IMR-90 (cell line): ENCODE data around the gene DDX4. TPM values are rescaled to one million over a fixed set of nuclear protein-coding genes. Genes with fewer than 3 reads are reported as not detected.

Experiments used
- ATAC-seq: fragments of 200-7000 bp; cut with Tn5 transposase; 2 replicates; pipeline ENCODE4 v1.9.1; 2020; ENCODE audit warnings: low read depth, mild to moderate bottlenecking, moderate library complexity
- BruUV-seq: library from RNA; stranded (reverse); fragments of 400-500 nt; replicated peaks from 2 replicates; lab custom pipeline; 2021; lab: Mats Ljungman, UMichigan
- CTCF ChIA-PET: fragments of 300-600 bp; formaldehyde crosslinking; extraction: SDS; loops from one replicate; lab custom pipeline; 2021; ENCODE audit warnings: antibody characterized with exemption; lab: Yijun Ruan, JAX
- POLR2A ChIA-PET: fragments of 300-600 bp; sonication (Branson Sonifier 250); formaldehyde crosslinking; loops from one replicate; lab custom pipeline; 2022; ENCODE audit warnings: antibody characterized with exemption; ENCODE audit not compliant: unreplicated experiment; lab: Charles Lee
- DNase-seq: peaks from one replicate; pipeline ENCODE4 v3.0.0; 2013
- H2AFZ ChIP-seq: replicated peaks from 2 replicates; pipeline ENCODE3; 2013; ENCODE audit warnings: low read length, mild to moderate bottlenecking; ENCODE audit not compliant: poor library complexity
- H2AK5ac ChIP-seq: 2 replicates; pipeline ENCODE4 v1.6.1; 2013; ENCODE audit warnings: low read depth, low read length, inconsistent platforms
- H2AK9ac ChIP-seq: replicated peaks from 2 replicates; pipeline ENCODE3; 2013; ENCODE audit warnings: mild to moderate bottlenecking, low read depth, low read length, moderate library complexity; ENCODE audit not compliant: poor library complexity
- H2BK120ac ChIP-seq: 2 replicates; pipeline ENCODE4 v1.6.1; 2013; ENCODE audit warnings: low read depth, low read length, inconsistent platforms
- H2BK15ac ChIP-seq: 3 replicates; pipeline ENCODE4 v1.6.1; 2013; ENCODE audit warnings: low read depth, low read length, inconsistent platforms
- H2BK20ac ChIP-seq: 2 replicates; pipeline ENCODE4 v1.6.1; 2013; ENCODE audit warnings: low read depth, mild to moderate bottlenecking, inconsistent platforms, low read length, moderate library complexity
- H2BK5ac ChIP-seq: 2 replicates; pipeline ENCODE4 v1.6.1; 2013; ENCODE audit warnings: mild to moderate bottlenecking, low read depth, low read length, inconsistent platforms; ENCODE audit not compliant: poor library complexity, severe bottlenecking
- H3K14ac ChIP-seq: replicated peaks from 2 replicates; pipeline ENCODE4 v1.6.1; 2013; ENCODE audit warnings: low read depth, low read length, inconsistent platforms
- H3K18ac ChIP-seq: 2 replicates; pipeline ENCODE4 v1.6.1; 2013; ENCODE audit warnings: low read depth, low read length, control low read depth
- H3K23ac ChIP-seq: 2 replicates; pipeline ENCODE4 v1.6.1; 2013; ENCODE audit warnings: low read depth, low read length, inconsistent platforms
- H3K27ac ChIP-seq: 2 replicates; pipeline ENCODE4 v1.5.1; 2013; ENCODE audit warnings: mild to moderate bottlenecking, control low read depth, low read length; ENCODE audit not compliant: insufficient read depth
- H3K27me3 ChIP-seq: 2 replicates; pipeline ENCODE4 v1.6.1; 2013; ENCODE audit warnings: low read length; ENCODE audit not compliant: control insufficient read depth, insufficient read depth
- H3K36me3 ChIP-seq: 2 replicates; pipeline ENCODE4 v1.6.1; 2013; ENCODE audit warnings: low read length, mixed read lengths; ENCODE audit not compliant: control insufficient read depth, insufficient read depth
- H3K4ac ChIP-seq: 2 replicates; pipeline ENCODE4 v1.6.1; 2013; ENCODE audit warnings: low read depth, low read length, inconsistent platforms
- H3K4me1 ChIP-seq: 2 replicates; pipeline ENCODE4 v1.6.1; 2013; ENCODE audit warnings: low read length, mixed read lengths; ENCODE audit not compliant: control insufficient read depth, insufficient read depth
- H3K4me2 ChIP-seq: 2 replicates; pipeline ENCODE4 v1.6.1; 2013; ENCODE audit warnings: low read depth, mild to moderate bottlenecking, control low read depth, low read length, moderate library complexity
- H3K4me3 ChIP-seq: 2 replicates; pipeline ENCODE4 v1.5.1; 2013; ENCODE audit warnings: low read depth, mild to moderate bottlenecking, control low read depth, low read length, moderate library complexity; ENCODE audit not compliant: insufficient read depth
- H3K56ac ChIP-seq: 2 replicates; pipeline ENCODE4 v1.6.1; 2013; ENCODE audit warnings: low read length, inconsistent platforms; ENCODE audit not compliant: insufficient read depth; ENCODE audit errors: extremely low read depth
- H3K79me1 ChIP-seq, 2 experiments: 2 replicates each; pipeline ENCODE4 v1.6.1; 2013; ENCODE audit warnings: low read length in 2 of 2, inconsistent platforms in 1 of 2, low read depth in 1 of 2
- H3K9ac ChIP-seq: 2 replicates; pipeline ENCODE4 v1.6.1; 2013; ENCODE audit warnings: low read depth, low read length, control low read depth
- H3K9me1 ChIP-seq: 2 replicates; pipeline ENCODE4 v1.6.1; 2013; ENCODE audit warnings: low read length, inconsistent platforms; ENCODE audit not compliant: insufficient read depth
- H3K9me3 ChIP-seq: 2 replicates; pipeline ENCODE4 v1.6.1; 2013; ENCODE audit warnings: low read length; ENCODE audit not compliant: control insufficient read depth, insufficient read depth
- H4K20me1 ChIP-seq: 2 replicates; pipeline ENCODE4 v1.6.1; 2013; ENCODE audit warnings: low read length, inconsistent platforms; ENCODE audit not compliant: insufficient read depth
- H4K5ac ChIP-seq: 2 replicates; pipeline ENCODE4 v1.6.1; 2013; ENCODE audit warnings: mild to moderate bottlenecking, low read depth, low read length, control low read depth
- H4K8ac ChIP-seq, 2 experiments: 2 replicates each; pipeline ENCODE4 v1.6.1; 2013; ENCODE audit warnings: low read depth in 2 of 2, low read length in 2 of 2, control low read depth in 1 of 2, inconsistent platforms in 1 of 2
- H4K91ac ChIP-seq: 2 replicates; pipeline ENCODE4 v1.6.1; 2013; ENCODE audit warnings: low read depth, low read length, inconsistent platforms; ENCODE audit not compliant: insufficient read depth
- CHD1 ChIP-seq: IDR thresholded peaks from 2 replicates; pipeline ENCODE4 v1.6.1; 2012; ENCODE audit warnings: low read depth, low read length, improper control_type of control experiment
- CTCF ChIP-seq: conservative IDR thresholded peaks from 2 replicates; pipeline ENCODE4 v1.5.1; 2012; ENCODE audit warnings: mild to moderate bottlenecking, low read depth, low read length, improper control_type of control experiment
- ELK1 ChIP-seq: fragments of 150-350 bp; IDR thresholded peaks from 2 replicates; pipeline ENCODE4 v1.6.1; 2016; ENCODE audit warnings: low read depth, mild to moderate bottlenecking, low read length, moderate library complexity, borderline replicate concordance
- FOS ChIP-seq: fragments of 150-350 bp; IDR thresholded peaks from 2 replicates; pipeline ENCODE4 v1.6.1; 2016; ENCODE audit warnings: low read depth, low read length
- MAFK ChIP-seq: IDR thresholded peaks from 2 replicates; pipeline ENCODE4 v1.6.1; 2012; ENCODE audit warnings: low read depth, low read length, improper control_type of control experiment
- POLR2A ChIP-seq: IDR thresholded peaks from 2 replicates; pipeline ENCODE4 v1.6.1; 2012; ENCODE audit warnings: mild to moderate bottlenecking, low read depth, low read length
- SMC3 ChIP-seq: fragments of 150-350 bp; IDR thresholded peaks from 2 replicates; pipeline ENCODE4 v1.6.1; 2016; ENCODE audit warnings: low read depth, mild to moderate bottlenecking, antibody characterized with exemption, low read length, moderate library complexity
- USF2 ChIP-seq: fragments of 150-350 bp; IDR thresholded peaks from 2 replicates; pipeline ENCODE4 v1.6.1; 2017; ENCODE audit warnings: mild to moderate bottlenecking, antibody characterized with exemption, low read length, low read depth
- WGBS, 2 experiments: methylation state at CpG; one replicate each; pipeline versions ENCODE4 v1.1.5 to v1.1.7; 2013; ENCODE audit warnings: missing lambda C conversion rate in 2 of 2; ENCODE audit not compliant: insufficient read length in 1 of 2; ENCODE audit errors: extremely low coverage in 2 of 2; 5-methylcytosine and 5-hydroxymethylcytosine counted together
- dilution Hi-C: fragments of 300-500 bp; cut with HindIII; formaldehyde crosslinking; loops from one replicate; pipeline ENCODE4 v1.14.3; 2018; ENCODE audit warnings: low sequenced_read_pairs; ENCODE audit not compliant: unreplicated experiment
- in situ Hi-C: fragments of 300-500 bp; cut with MboI; formaldehyde crosslinking; loops from 3 replicates; pipeline ENCODE4 v1.14.3; 2019; ENCODE audit warnings: low sequenced_read_pairs, inconsistent platforms, mixed read lengths
- intact Hi-C: fragments of 100-400 bp; cut with micrococcal nuclease; formaldehyde crosslinking; loops from 2 replicates; pipeline ENCODE4 v1.10.0; 2022
- polyA plus RNA-seq, 3 experiments: library from polyadenylated mRNA; depleted of rRNA; stranded (reverse); fragments of >200 nt; gene quantifications; 2 replicates each; pipeline ENCODE4 v1.2.3, GENCODE V29; 2012; ENCODE audit warnings: low replicate concordance in 1 of 3
- total RNA-seq: library from RNA; depleted of rRNA; stranded (reverse); fragments of >200 nt; gene quantifications from 2 replicates; pipeline ENCODE4 v1.2.3, GENCODE V29; 2012

The DDX4 gene
- total and polyA plus RNA-seq, 2 of the 4 experiments (the other 2 are of a cell fraction): not detected

- Histone ChIP-seq H2AK5ac (no peak overlapping the region), H3K27me3 (peaks cover 3% of the 10 kb centered on the region; the same call in 1 of the 2 replicates), H3K4me2 (no peak overlapping the region), H3K4ac (no peak overlapping the region), H3K56ac (no peak overlapping the region), H2BK15ac (no peak overlapping the region), H2BK20ac (no peak overlapping the region), H3K18ac (no peak overlapping the region), H3K23ac (no peak overlapping the region), H3K79me1 (no peaks in the 10 kb centered on the region), H3K9me3 (no peaks in the 10 kb centered on the region), H4K20me1 (no peaks in the 10 kb centered on the region), H3K9me1 (no peaks in the 10 kb centered on the region), H3K4me3 (no peak overlapping the region), H3K27ac (no peak overlapping the region), H4K8ac (no peak overlapping the region), H2AK9ac (no peak overlapping the region), H3K9ac (no peak overlapping the region), H4K91ac (no peak overlapping the region), H4K5ac (no peak overlapping the region), H2AFZ (no peak overlapping the region), H2BK120ac (no peak overlapping the region), H3K36me3 (no peaks in the 10 kb centered on the region), H3K14ac (no peak overlapping the region), H3K4me1 (no peaks in the 10 kb centered on the region), H2BK5ac (no peak overlapping the region)
- BruUV-seq: no TSS peak
- no peak for DNase-seq
- in situ Hi-C loops: no loop called here
- ChIA-PET CTCF (no interaction called here), POLR2A (no interaction called here)
- no peak for ATAC-seq
- no CpG with 5 or more reads among the region's 1 CpG for WGBS, 2 experiments
- TF ChIP-seq ELK1: no peak
- no peak for TF ChIP-seq POLR2A
- TF ChIP-seq MAFK: no peak
- TF ChIP-seq SMC3: no peak
- TF ChIP-seq CHD1: no peak
- TF ChIP-seq FOS: no peak
- TF ChIP-seq CTCF: no peak
- TF ChIP-seq USF2: no peak
- dilution Hi-C loops: no loop called here
- intact Hi-C loops: no loop called here
Measured at GRCh38 chr5:55836191-55836590, 98.3 kb downstream of the DDX4 start.
